ENCODE results near the gene EXOC2.

GRCh38 chr6:445571-446417 lies 247.1 kb downstream of the EXOC2 start:
- TF ChIP-seq CTCF (IDR thresholded peaks at IDR 0.05 in 2 of 3, conservative IDR thresholded peaks at IDR 0.05 in 1 of 3; ENCODE audit: borderline replicate concordance in 1 of 3, insufficient read depth in 1 of 3, low read depth in 2 of 3, low read length in 2 of 3) (no peak), POLR2A (IDR thresholded peaks at IDR 0.05; ENCODE audit: borderline replicate concordance, extremely low read depth, insufficient read depth, insufficient read length) (no peak)

Measured in HCT116 (cell line).